ENCODE results near the gene SPNS3. TPM values are rescaled to one million over a fixed set of nuclear protein-coding genes. Genes with fewer than 3 reads are reported as not detected.

Gene SPNS3
- total RNA-seq, 1 donor from 2014 or later = not detected

DNA sequence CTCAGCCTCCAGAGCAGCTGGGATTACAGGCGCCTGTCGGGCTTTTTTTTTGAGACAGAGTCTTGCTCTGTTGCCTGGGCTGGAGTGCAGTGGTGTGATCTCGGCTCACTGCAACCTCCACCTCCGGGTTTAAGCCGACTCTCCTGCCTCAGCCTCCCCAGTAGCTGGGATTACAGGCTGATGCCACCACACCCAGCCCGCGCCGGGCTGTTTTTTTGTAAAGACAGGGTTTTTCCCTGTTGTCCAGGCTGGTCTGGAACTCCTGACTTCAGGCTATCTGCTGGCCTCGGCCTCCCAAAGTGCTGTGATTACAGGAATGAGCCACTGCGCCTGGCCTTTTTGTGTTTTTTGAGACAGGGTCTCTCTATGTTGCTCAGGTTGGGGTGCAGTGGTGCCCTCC lies 27.4 kb upstream of the SPNS3 start:
- Histone ChIP-seq H3K4me1 (no peaks in the 10 kb centered on the region), H3K4me3 (no peak overlapping the region), H3K27ac (no peak overlapping the region), H3K9me3 (no peaks in the 10 kb centered on the region), H3K27me3 (no peaks in the 10 kb centered on the region), H3K36me3 (no peaks in the 10 kb centered on the region)
- TF ChIP-seq, protein P1, sequence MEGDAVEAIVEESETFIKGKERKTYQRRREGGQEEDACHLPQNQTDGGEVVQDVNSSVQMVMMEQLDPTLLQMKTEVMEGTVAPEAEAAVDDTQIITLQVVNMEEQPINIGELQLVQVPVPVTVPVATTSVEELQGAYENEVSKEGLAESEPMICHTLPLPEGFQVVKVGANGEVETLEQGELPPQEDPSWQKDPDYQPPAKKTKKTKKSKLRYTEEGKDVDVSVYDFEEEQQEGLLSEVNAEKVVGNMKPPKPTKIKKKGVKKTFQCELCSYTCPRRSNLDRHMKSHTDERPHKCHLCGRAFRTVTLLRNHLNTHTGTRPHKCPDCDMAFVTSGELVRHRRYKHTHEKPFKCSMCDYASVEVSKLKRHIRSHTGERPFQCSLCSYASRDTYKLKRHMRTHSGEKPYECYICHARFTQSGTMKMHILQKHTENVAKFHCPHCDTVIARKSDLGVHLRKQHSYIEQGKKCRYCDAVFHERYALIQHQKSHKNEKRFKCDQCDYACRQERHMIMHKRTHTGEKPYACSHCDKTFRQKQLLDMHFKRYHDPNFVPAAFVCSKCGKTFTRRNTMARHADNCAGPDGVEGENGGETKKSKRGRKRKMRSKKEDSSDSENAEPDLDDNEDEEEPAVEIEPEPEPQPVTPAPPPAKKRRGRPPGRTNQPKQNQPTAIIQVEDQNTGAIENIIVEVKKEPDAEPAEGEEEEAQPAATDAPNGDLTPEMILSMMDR (IDR thresholded peaks at IDR 0.05) = no peak
- DNase-seq (ENCODE audit: low spot score in 2 of 2) = no peak
- intact Hi-C loops (cut with DNase I) = no loop called here

DNA sequence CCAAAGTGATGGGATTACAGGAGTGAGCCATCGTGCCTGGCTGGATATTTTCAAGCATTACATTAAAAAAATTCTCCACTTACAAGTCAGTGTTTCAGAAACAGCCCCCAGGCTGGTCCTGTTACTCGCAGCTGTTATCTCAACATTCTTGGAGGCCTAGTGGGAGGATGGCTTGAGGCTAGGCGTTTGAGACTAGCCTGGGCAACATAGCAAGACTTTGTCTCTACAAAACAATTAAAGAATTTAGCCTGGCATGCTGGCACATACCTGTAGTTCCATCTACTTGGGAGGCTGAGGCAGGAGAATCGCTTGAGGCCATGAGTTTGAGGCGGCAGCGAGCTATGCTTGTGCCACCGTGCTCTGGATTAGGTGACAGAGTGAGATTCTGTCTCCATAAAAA lies 26.5 kb upstream of the SPNS3 start:
- Histone ChIP-seq H3K27me3 (no peaks in the 10 kb centered on the region), H3K4me3 (no peak overlapping the region), H3K4me1 (no peaks in the 10 kb centered on the region), H3K27ac (no peak overlapping the region), H3K9me3 (no peaks in the 10 kb centered on the region), H3K36me3 (no peaks in the 10 kb centered on the region)
- TF ChIP-seq, protein P1 (IDR thresholded peaks at IDR 0.05) = no peak
- DNase-seq (ENCODE audit: low spot score in 2 of 2) = no peak
- intact Hi-C loops (cut with DNase I) = no loop called here

DNA sequence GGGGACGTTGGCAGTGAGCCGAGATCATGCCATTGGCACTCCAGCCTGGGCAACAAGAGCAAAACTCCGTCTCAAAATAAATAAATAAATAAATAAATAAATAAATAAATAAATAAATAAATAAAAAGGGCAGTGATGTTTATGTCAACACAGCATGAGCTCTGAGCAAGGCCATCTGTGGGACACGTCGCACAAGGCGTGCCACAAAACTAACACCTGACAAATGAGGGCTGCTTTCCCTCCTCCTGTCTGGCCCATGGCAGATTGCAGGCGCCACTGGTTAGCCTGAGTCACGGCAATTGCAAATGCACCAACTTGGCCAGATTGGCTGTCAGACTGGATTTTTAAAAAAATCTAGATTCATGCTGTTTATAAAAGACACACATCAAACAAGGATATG lies 25.9 kb upstream of the SPNS3 start:
- DNase-seq (ENCODE audit: low spot score in 2 of 2) = no peak
- H3K4me3 ChIP-seq = no peak overlapping the region
- H3K27ac ChIP-seq = no peak overlapping the region
- no peaks in the 10 kb centered on the region for H3K27me3 ChIP-seq
- TF ChIP-seq, protein P1 (IDR thresholded peaks at IDR 0.05) = no peak
- no peaks in the 10 kb centered on the region for H3K9me3 ChIP-seq
- no peaks in the 10 kb centered on the region for H3K36me3 ChIP-seq
- intact Hi-C loops (cut with DNase I) = no loop called here
- peaks cover 0 to 2% of the 10 kb centered on the region in 2 donors for H3K4me1 ChIP-seq

DNA sequence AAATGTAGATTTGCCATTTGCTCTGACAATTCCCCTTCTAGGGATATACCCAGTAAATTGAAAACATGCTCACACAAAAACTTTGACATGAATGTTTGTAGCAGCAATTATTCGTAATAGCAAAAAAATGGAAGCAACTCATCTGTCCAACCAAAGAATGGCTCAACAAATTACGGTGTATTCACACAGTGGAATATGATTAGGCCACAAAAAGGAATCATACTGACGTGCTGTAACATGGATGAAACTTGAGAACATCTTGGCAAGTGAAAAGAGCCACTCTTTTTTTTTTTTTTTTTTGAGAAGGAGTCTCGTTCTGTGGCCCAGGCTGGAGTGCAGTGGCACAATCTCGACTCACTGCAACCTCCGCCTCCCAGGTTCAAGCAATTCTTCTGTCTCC lies 24.1 kb upstream of the SPNS3 start:
- peaks cover 0 to 4% of the 10 kb centered on the region in 2 donors for H3K4me1 ChIP-seq
- intact Hi-C loops (cut with DNase I) = loop anchor here (5.0 kb wide), 2 partner anchors 107 to 212 kb away; no protein-coding TSS in a partner anchor
- H3K36me3 ChIP-seq = no peaks in the 10 kb centered on the region
- H3K4me3 ChIP-seq = no peak overlapping the region
- H3K27me3 ChIP-seq = no peaks in the 10 kb centered on the region
- no peaks in the 10 kb centered on the region for H3K9me3 ChIP-seq
- no peak overlapping the region for H3K27ac ChIP-seq
- TF ChIP-seq, protein P1 (IDR thresholded peaks at IDR 0.05) = no peak
- DNase-seq (ENCODE audit: low spot score in 2 of 2) = no peak

DNA sequence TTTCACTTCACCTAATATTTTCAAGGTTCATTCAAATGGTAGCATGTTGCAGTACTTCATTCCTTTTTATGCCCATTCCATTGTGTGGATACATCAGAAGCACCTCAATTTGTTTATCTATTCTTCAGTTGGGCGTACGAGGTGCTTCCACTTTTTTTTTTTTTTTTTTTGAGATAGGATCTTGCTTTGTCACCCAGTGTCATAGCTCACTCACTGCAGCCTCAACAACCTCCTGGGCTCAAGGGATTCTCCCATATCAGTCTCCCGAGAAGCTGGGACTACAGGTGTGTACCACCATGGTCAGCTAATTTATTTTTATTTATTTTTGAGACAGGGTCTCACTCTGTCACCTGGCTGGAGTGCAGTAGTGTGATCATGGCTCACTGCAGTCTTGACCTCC lies 22.5 kb upstream of the SPNS3 start:
- TF ChIP-seq, protein P1 (IDR thresholded peaks at IDR 0.05) = no peak
- H3K4me1 ChIP-seq = peaks cover 0 to 4% of the 10 kb centered on the region in 2 donors
- no peak overlapping the region for H3K27ac ChIP-seq
- intact Hi-C loops (cut with DNase I) = loop anchor here (5.0 kb wide), 2 partner anchors 109 to 214 kb away; no protein-coding TSS in a partner anchor
- no peaks in the 10 kb centered on the region for H3K36me3 ChIP-seq
- H3K27me3 ChIP-seq = no peaks in the 10 kb centered on the region
- no peak for DNase-seq (ENCODE audit: low spot score in 2 of 2)
- no peak overlapping the region for H3K4me3 ChIP-seq
- H3K9me3 ChIP-seq = no peaks in the 10 kb centered on the region

Data from ascending aorta (tissue), 2 donors.